H1 (cell line): ENCODE data around the gene ABHD16A. TPM values are rescaled to one million over a fixed set of nuclear protein-coding genes. Genes with fewer than 3 reads are reported as not detected.

Experiments
- ASH2L ChIP-seq: fragments of 200-600, 300-600 bp; sonication (generic); IDR thresholded peaks from one replicate; pipeline ENCODE4 v1.7.1; 2017; ENCODE audit warnings: low read length
- ATF3 ChIP-seq: IDR thresholded peaks from 2 replicates; pipeline ENCODE4 v1.6.1; 2011; ENCODE audit warnings: low read depth, mild to moderate bottlenecking, low read length; ENCODE audit not compliant: insufficient read depth
- BACH1 ChIP-seq: IDR thresholded peaks from 2 replicates; pipeline ENCODE4 v1.6.1; 2012; ENCODE audit warnings: low read length, improper control_type of control experiment
- CEBPB ChIP-seq: IDR thresholded peaks from 2 replicates; pipeline ENCODE4 v1.6.1; 2012; ENCODE audit warnings: low read depth, low read length
- E2F6 ChIP-seq: IDR thresholded peaks from 2 replicates; pipeline ENCODE4 v1.6.1; 2012; ENCODE audit warnings: inconsistent platforms
- EGR1 ChIP-seq: IDR thresholded peaks from 2 replicates; pipeline ENCODE4 v1.6.1; 2011; ENCODE audit warnings: low read depth, low read length, borderline replicate concordance
- GABPA ChIP-seq: IDR thresholded peaks from 2 replicates; pipeline ENCODE4 v1.6.1; 2011; ENCODE audit warnings: mild to moderate bottlenecking, low read length, moderate library complexity, borderline replicate concordance; ENCODE audit not compliant: insufficient read depth
- GTF2F1 ChIP-seq: IDR thresholded peaks from 2 replicates; pipeline ENCODE4 v1.6.1; 2012; ENCODE audit warnings: low read depth, low read length, improper control_type of control experiment, borderline replicate concordance
- HDAC2 ChIP-seq, 2 experiments: fragments of 300-600 bp in 1 of 2; sonication (generic) in 1 of 2; IDR thresholded peaks; 2 replicates each; pipeline ENCODE4 v1.6.1; 2011 to 2012; ENCODE audit warnings: low read depth in 2 of 2, low read length in 2 of 2, mild to moderate bottlenecking in 2 of 2, moderate library complexity in 2 of 2, borderline replicate concordance in 1 of 2, inconsistent platforms in 1 of 2
- MAX ChIP-seq: IDR thresholded peaks from 2 replicates; pipeline ENCODE4 v1.6.1; 2012; ENCODE audit warnings: inconsistent platforms
- NRF1 ChIP-seq: IDR thresholded peaks from 2 replicates; pipeline ENCODE4 v1.6.1; 2011; ENCODE audit warnings: mild to moderate bottlenecking, low read depth, low read length, improper control_type of control experiment
- SIN3A ChIP-seq, 2 experiments: IDR thresholded peaks in 1 of 2; conservative IDR thresholded peaks in 1 of 2; 2 replicates each; pipeline ENCODE4 v1.6.1; 2011 to 2012; ENCODE audit warnings: low read length in 2 of 2, improper control_type of control experiment in 1 of 2, low read depth in 1 of 2, mild to moderate bottlenecking in 1 of 2
- TAF1 ChIP-seq: IDR thresholded peaks from 2 replicates; pipeline ENCODE4 v1.6.1; 2011; ENCODE audit warnings: mild to moderate bottlenecking, low read depth, low read length
- TAF7 ChIP-seq: optimal IDR thresholded peaks from 2 replicates; pipeline ENCODE3; 2011; ENCODE audit warnings: low read depth, mild to moderate bottlenecking, inconsistent platforms, low read length, moderate library complexity, borderline replicate concordance
- TBP ChIP-seq: IDR thresholded peaks from 2 replicates; pipeline ENCODE4 v1.6.1; 2011; ENCODE audit warnings: low read depth, low read length, improper control_type of control experiment
- USF2 ChIP-seq: IDR thresholded peaks from 2 replicates; pipeline ENCODE4 v1.6.1; 2011; ENCODE audit warnings: low read length, improper control_type of control experiment
- YY1 ChIP-seq: IDR thresholded peaks from 2 replicates; pipeline ENCODE4 v1.6.1; 2011; ENCODE audit warnings: low read depth, mild to moderate bottlenecking, low read length
- polyA plus RNA-seq, 7 experiments: library from polyadenylated mRNA; depleted of rRNA in 3 of 7; stranded (reverse) in 5 of 7; unstranded in 2 of 7; fragments of >200 nt in 5 of 7; fragments of 200-250 nt in 2 of 7; gene quantifications; 1 replicate in 5 of 7; 2 replicates in 1 of 7; 4 replicates in 1 of 7; pipeline versions ENCODE4 v1.2.1 to v1.2.3, GENCODE V29; 2011 to 2013; ENCODE audit warnings: missing spikeins in 2 of 7, mixed read lengths in 2 of 7
- total RNA-seq: library from RNA; stranded (reverse); fragmentation: NEBNext Ultra II Directional; extraction: Animal tissue kit (Norgen Biotek cat#: 25700); gene quantifications from 2 replicates; pipeline ENCODE4 v1.2.1, GENCODE V29; 2021

ABHD16A gene
- total and polyA plus RNA-seq, 2 of the 8 experiments (the other 6 are each of a cell fraction or from before 2014, with no cell fraction given): 32.9 to 40.2 TPM

- peak; percentile 65; the same call in 1 of the 2 replicates for TF ChIP-seq GABPA
- no peak for TF ChIP-seq NRF1
- TF ChIP-seq CEBPB: peak; percentile 68; the same call in 1 of the 2 replicates
- no peak for TF ChIP-seq ATF3
- TF ChIP-seq ASH2L: peak; percentile 26
- no peak for TF ChIP-seq BACH1
- peak; percentile 79 for TF ChIP-seq TAF1
- TF ChIP-seq YY1: peak; percentile 54; the same call in 1 of the 2 replicates
- no peak for TF ChIP-seq USF2
- peak in 1 of 2 experiments; percentile 24; a peak in 1 of 4 replicates for TF ChIP-seq HDAC2 (IDR thresholded peaks at IDR 0.05; ENCODE audit: borderline replicate concordance in 1 of 2, low read depth in 2 of 2, low read length in 2 of 2)
- TF ChIP-seq TAF7: peak; percentile 28
- 0 out of 2 replicates have a peak, but pooled peaks have one; percentile 23 for TF ChIP-seq MAX
- TF ChIP-seq EGR1: peak; percentile 89
- peak; percentile 54; the same call in 1 of the 2 replicates for TF ChIP-seq TBP
- no peak for TF ChIP-seq E2F6
- no peak for TF ChIP-seq GTF2F1
- peak; percentile 53 to 83; a peak in 2 of 4 replicates for TF ChIP-seq SIN3A (conservative IDR thresholded peaks at IDR 0.05 in 1 of 2, IDR thresholded peaks at IDR 0.05 in 1 of 2; ENCODE audit: low read depth in 1 of 2, low read length in 2 of 2)
- TF ChIP-seq, all 59 proteins: peak for 16
These were observed 42.5 kb downstream of the ABHD16A start, which contains the start of gene C6orf47 (continued) for GRCh38 chr6:31660381-31661261.
